Thyroid gland (tissue), 4 donors: Measurements from ENCODE around the gene ARHGEF16.

ENCODE experiments used
- CTCF ChIP-seq, 6 experiments: fragments of 200-600 bp in 3 of 6; fragments of 450-650 bp in 3 of 6; sonication (generic) in 3 of 6; IDR thresholded peaks; one replicate each; pipeline ENCODE4 v1.5.1; 2016 to 2019; ENCODE audit warnings: antibody characterized with exemption in 6 of 6, mild to moderate bottlenecking in 2 of 6, inconsistent platforms in 1 of 6, moderate library complexity in 1 of 6
- POLR2A ChIP-seq, 2 donors: fragments of 450-650 bp; IDR thresholded peaks; one replicate each; pipeline ENCODE4 v1.6.1; 2017; ENCODE audit warnings: antibody characterized with exemption in 2 of 2, mild to moderate bottlenecking in 2 of 2, moderate library complexity in 1 of 2

DNA sequence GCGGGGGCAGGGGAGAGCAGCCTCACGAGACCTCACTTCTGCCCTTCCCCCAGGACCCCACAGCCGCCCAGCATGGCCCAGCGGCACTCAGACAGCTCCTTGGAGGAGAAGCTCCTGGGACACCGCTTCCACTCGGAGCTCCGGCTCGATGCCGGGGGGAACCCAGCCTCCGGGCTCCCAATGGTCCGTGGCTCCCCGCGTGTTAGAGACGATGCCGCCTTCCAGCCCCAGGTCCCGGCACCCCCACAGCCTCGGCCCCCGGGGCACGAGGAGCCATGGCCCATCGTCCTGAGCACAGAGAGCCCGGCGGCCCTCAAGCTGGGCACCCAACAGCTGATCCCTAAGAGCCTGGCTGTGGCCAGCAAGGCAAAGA is 8.5 kb downstream of the ARHGEF16 start:
- no peak for TF ChIP-seq CTCF (IDR thresholded peaks at IDR 0.05)
- no peak for TF ChIP-seq POLR2A (IDR thresholded peaks at IDR 0.05)
